Keratinocyte (primary cell): ENCODE measurements around the gene LRP1B.

ENCODE experiments used
- EZH2 ChIP-seq: IDR thresholded peaks from one replicate; pipeline ENCODE4 v1.6.1; 2012; ENCODE audit warnings: inconsistent platforms, mild to moderate bottlenecking, low read length, moderate library complexity
- TF ChIP-seq, protein P1 (sequence below), 3 experiments: IDR thresholded peaks in 1 of 3; conservative IDR thresholded peaks in 1 of 3; optimal IDR thresholded peaks in 1 of 3; 2 replicates in 2 of 3; 3 replicates in 1 of 3; pipeline versions ENCODE3 to v1.5.1; 2011; ENCODE audit warnings: low read length in 3 of 3, mild to moderate bottlenecking in 3 of 3, moderate library complexity in 2 of 3, control low read depth in 1 of 3, inconsistent platforms in 1 of 3; ENCODE audit not compliant: insufficient read depth in 2 of 3; ENCODE audit errors: extremely low read depth in 1 of 3

DNA sequence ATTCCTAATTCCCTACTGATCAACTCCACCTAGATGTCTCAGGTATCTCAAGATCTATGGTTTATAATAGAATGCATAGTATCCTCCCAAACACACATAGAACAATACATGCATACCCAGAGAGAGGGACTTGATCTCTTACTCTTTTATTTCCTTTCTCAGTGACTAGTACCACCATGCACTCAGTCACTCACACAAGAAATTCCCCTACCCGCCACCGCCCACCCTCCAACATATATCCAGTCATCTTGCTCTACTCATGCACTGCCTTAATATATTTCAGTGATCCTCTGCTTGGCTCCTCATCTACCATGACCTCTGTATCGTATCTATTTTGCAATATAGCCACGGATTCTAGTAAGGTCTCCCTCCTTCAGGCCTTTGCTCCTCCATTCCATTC is 996.9 kb downstream of the LRP1B start:
- TF ChIP-seq, protein P1, sequence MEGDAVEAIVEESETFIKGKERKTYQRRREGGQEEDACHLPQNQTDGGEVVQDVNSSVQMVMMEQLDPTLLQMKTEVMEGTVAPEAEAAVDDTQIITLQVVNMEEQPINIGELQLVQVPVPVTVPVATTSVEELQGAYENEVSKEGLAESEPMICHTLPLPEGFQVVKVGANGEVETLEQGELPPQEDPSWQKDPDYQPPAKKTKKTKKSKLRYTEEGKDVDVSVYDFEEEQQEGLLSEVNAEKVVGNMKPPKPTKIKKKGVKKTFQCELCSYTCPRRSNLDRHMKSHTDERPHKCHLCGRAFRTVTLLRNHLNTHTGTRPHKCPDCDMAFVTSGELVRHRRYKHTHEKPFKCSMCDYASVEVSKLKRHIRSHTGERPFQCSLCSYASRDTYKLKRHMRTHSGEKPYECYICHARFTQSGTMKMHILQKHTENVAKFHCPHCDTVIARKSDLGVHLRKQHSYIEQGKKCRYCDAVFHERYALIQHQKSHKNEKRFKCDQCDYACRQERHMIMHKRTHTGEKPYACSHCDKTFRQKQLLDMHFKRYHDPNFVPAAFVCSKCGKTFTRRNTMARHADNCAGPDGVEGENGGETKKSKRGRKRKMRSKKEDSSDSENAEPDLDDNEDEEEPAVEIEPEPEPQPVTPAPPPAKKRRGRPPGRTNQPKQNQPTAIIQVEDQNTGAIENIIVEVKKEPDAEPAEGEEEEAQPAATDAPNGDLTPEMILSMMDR (optimal IDR thresholded peaks at IDR 0.05 in 1 of 3, IDR thresholded peaks at IDR 0.05 in 1 of 3, conservative IDR thresholded peaks at IDR 0.05 in 1 of 3; ENCODE audit: extremely low read depth in 1 of 3, insufficient read depth in 2 of 3, low read length in 3 of 3), result no peak
- TF ChIP-seq EZH2, result no peak
